ENCODE measurements around the gene KPTN. TPM values are rescaled to one million over a fixed set of nuclear protein-coding genes. Genes with fewer than 3 reads are reported as not detected.

KPTN gene
- total and polyA plus RNA-seq, 2 of the 13 experiments (the other 11 are each of a cell fraction or from before 2014, with no cell fraction given): 9.1 to 13.3 TPM

- Histone ChIP-seq H3K4me2 (ENCODE audit: low read depth, low read length) (no peak overlapping the region), H3K4me3 (replicated peaks in 1 of 3; ENCODE audit: insufficient read depth in 1 of 3, low read depth in 2 of 3, low read length in 3 of 3) (no peak overlapping the region), H4K20me1 (ENCODE audit: insufficient read depth, low read length) (no peaks in the 10 kb centered on the region), H3K4me1 (ENCODE audit: insufficient read depth, low read length) (0 out of 2 replicates have a peak, but pooled peaks cover under 1% of the 10 kb centered on the region), H3K79me2 (ENCODE audit: insufficient read depth, low read length) (peaks cover 31% of the 10 kb centered on the region), H3K27me3 (ENCODE audit: control insufficient read depth in 1 of 2, insufficient read depth in 2 of 2, low read length in 2 of 2) (no peaks in the 10 kb centered on the region), H3K36me3 (replicated peaks in 1 of 2; ENCODE audit: control insufficient read depth in 1 of 2, insufficient read depth in 2 of 2, low read length in 2 of 2) (peaks cover 7 to 23% of the 10 kb centered on the region in 2 experiments; a peak in 4 of 5 replicates), H2AFZ (ENCODE audit: low read length) (no peak overlapping the region), H3K27ac (ENCODE audit: extremely low read length, insufficient read depth, low read length) (no peak overlapping the region), H3K9me3 (ENCODE audit: low read length) (no peaks in the 10 kb centered on the region), H3K9ac (ENCODE audit: insufficient read depth, low read depth, low read length) (no peak overlapping the region)
- ATAC-seq (no peak), FAIRE-seq (no peak), DNase-seq (ENCODE audit: low spot score) (no peak)
- intact Hi-C loops (cut with micrococcal nuclease; ENCODE audit: unreplicated experiment): no loop called here
- TF ChIP-seq MXI1 (IDR thresholded peaks at IDR 0.05; ENCODE audit: borderline replicate concordance, low read depth, low read length): no peak
- POLR2A ChIA-PET: no interaction called here
- 92% methylated on average over 6 of the region's 8 CpGs for WGBS (ENCODE audit: low lambda C conversion rate)
- no TSS peak for BruUV-seq (replicated peaks)
- in situ Hi-C loops (cut with HindIII; ENCODE audit: extremely low pct_ligation_motif_present, low pct_unique_long_range_greater_than_20kb): no loop called here
- CTCF ChIA-PET (ENCODE audit: low intra/inter-chr PET ratio, low total read pairs): no interaction called here
Measured at GRCh38 chr19:47506459-47506858, 22.4 kb upstream of the KPTN start.

- DNase-seq (ENCODE audit: low spot score): no peak
- H3K79me2 ChIP-seq (ENCODE audit: insufficient read depth, low read length): peaks cover 26% of the 10 kb centered on the region
- H3K36me3 ChIP-seq (replicated peaks in 1 of 2; ENCODE audit: control insufficient read depth in 1 of 2, insufficient read depth in 2 of 2, low read length in 2 of 2): peaks cover 12 to 25% of the 10 kb centered on the region in 2 experiments; a peak in 4 of 5 replicates
- H2AFZ ChIP-seq (ENCODE audit: low read length): no peak overlapping the region
- H3K27ac ChIP-seq (ENCODE audit: extremely low read length, insufficient read depth, low read length): no peak overlapping the region
- 0 out of 2 replicates have a peak, but pooled peaks cover 3% of the 10 kb centered on the region for H4K20me1 ChIP-seq (ENCODE audit: insufficient read depth, low read length)
- TF ChIP-seq NBN (conservative IDR thresholded peaks at IDR 0.05): no peak
- intact Hi-C loops (cut with micrococcal nuclease; ENCODE audit: unreplicated experiment): no loop called here
- no peak overlapping the region for H3K9ac ChIP-seq (ENCODE audit: insufficient read depth, low read depth, low read length)
- ChIA-PET POLR2A (no interaction called here), CTCF (ENCODE audit: low intra/inter-chr PET ratio, low total read pairs) (no interaction called here)
- no peaks in the 10 kb centered on the region for H3K27me3 ChIP-seq (ENCODE audit: control insufficient read depth in 1 of 2, insufficient read depth in 2 of 2, low read length in 2 of 2)
- in situ Hi-C loops (cut with HindIII; ENCODE audit: extremely low pct_ligation_motif_present, low pct_unique_long_range_greater_than_20kb): no loop called here
- ATAC-seq: no peak
- 96% methylated on average over 6 of the region's 6 CpGs for WGBS (ENCODE audit: low lambda C conversion rate)
- FAIRE-seq: no peak
- H3K4me1 ChIP-seq (ENCODE audit: insufficient read depth, low read length): no peaks in the 10 kb centered on the region
- no TSS peak for BruUV-seq (replicated peaks)
- no peaks in the 10 kb centered on the region for H3K9me3 ChIP-seq (ENCODE audit: low read length)
- no peak overlapping the region for H3K4me2 ChIP-seq (ENCODE audit: low read depth, low read length)
- no peak overlapping the region for H3K4me3 ChIP-seq (replicated peaks in 1 of 3; ENCODE audit: insufficient read depth in 1 of 3, low read depth in 2 of 3, low read length in 3 of 3)
Measured at GRCh38 chr19:47505506-47505905, 21.5 kb upstream of the KPTN start.

GRCh38 chr19:47503826-47504150, 19.8 kb upstream of the KPTN start:
- no peak for TF ChIP-seq ZNF263 (CRISPR knock-in tag; IDR thresholded peaks at IDR 0.05)
- no peak for TF ChIP-seq ZKSCAN5 (CRISPR knock-in tag; IDR thresholded peaks at IDR 0.05)
- TF ChIP-seq TEF (CRISPR knock-in tag; IDR thresholded peaks at IDR 0.05): no peak
- TF ChIP-seq MAX (IDR thresholded peaks at IDR 0.05): no peak
- TF ChIP-seq ZNF282 (IDR thresholded peaks at IDR 0.05; ENCODE audit: partially characterized antibody): no peak
- no peak for TF ChIP-seq ZNF496 (CRISPR knock-in tag; IDR thresholded peaks at IDR 0.05; ENCODE audit: insufficient replicate concordance)
- no peak for TF ChIP-seq HMG20A (CRISPR knock-in tag; IDR thresholded peaks at IDR 0.05; ENCODE audit: borderline replicate concordance)
- no peak for TF ChIP-seq ZNF598 (CRISPR knock-in tag; IDR thresholded peaks at IDR 0.05; ENCODE audit: borderline replicate concordance)
- TF ChIP-seq ZNF143 (CRISPR knock-in tag; IDR thresholded peaks at IDR 0.05): no peak
- H3K36me3 ChIP-seq (replicated peaks in 1 of 2; ENCODE audit: control insufficient read depth in 1 of 2, insufficient read depth in 2 of 2, low read length in 2 of 2): peaks cover 12 to 25% of the 10 kb centered on the region in 2 experiments; a peak in 4 of 5 replicates
- H2AFZ ChIP-seq (ENCODE audit: low read length): no peak overlapping the region
- 85% methylated on average over 5 of the region's 5 CpGs for WGBS (ENCODE audit: low lambda C conversion rate)
- intact Hi-C loops (cut with micrococcal nuclease; ENCODE audit: unreplicated experiment) (no loop called here), in situ Hi-C loops (cut with HindIII; ENCODE audit: extremely low pct_ligation_motif_present, low pct_unique_long_range_greater_than_20kb) (no loop called here)
- H3K4me3 ChIP-seq (replicated peaks in 1 of 3; ENCODE audit: insufficient read depth in 1 of 3, low read depth in 2 of 3, low read length in 3 of 3): no peak overlapping the region
- H3K4me2 ChIP-seq (ENCODE audit: low read depth, low read length): no peak overlapping the region
- H4K20me1 ChIP-seq (ENCODE audit: insufficient read depth, low read length): 0 out of 2 replicates have a peak, but pooled peaks cover 3% of the 10 kb centered on the region
- no peaks in the 10 kb centered on the region for H3K4me1 ChIP-seq (ENCODE audit: insufficient read depth, low read length)
- CTCF ChIA-PET (ENCODE audit: low intra/inter-chr PET ratio, low total read pairs): no interaction called here
- BruUV-seq (replicated peaks): no TSS peak
- peaks cover 15% of the 10 kb centered on the region for H3K79me2 ChIP-seq (ENCODE audit: insufficient read depth, low read length)
- no peaks in the 10 kb centered on the region for H3K27me3 ChIP-seq (ENCODE audit: control insufficient read depth in 1 of 2, insufficient read depth in 2 of 2, low read length in 2 of 2)
- no peak for DNase-seq (ENCODE audit: low spot score)
- H3K27ac ChIP-seq (ENCODE audit: extremely low read length, insufficient read depth, low read length): no peak overlapping the region
- POLR2A ChIA-PET: no interaction called here
- FAIRE-seq: no peak
- ATAC-seq: no peak
- H3K9ac ChIP-seq (ENCODE audit: insufficient read depth, low read depth, low read length): no peak overlapping the region
- no peaks in the 10 kb centered on the region for H3K9me3 ChIP-seq (ENCODE audit: low read length)
